ELR (cell line): ENCODE data around the gene MED26.

Experiments
- DNase-seq: peaks from one replicate; pipeline ENCODE4 v3.0.0-alpha.2; 2015; ENCODE audit warnings: low read depth

Gene MED26

DNA sequence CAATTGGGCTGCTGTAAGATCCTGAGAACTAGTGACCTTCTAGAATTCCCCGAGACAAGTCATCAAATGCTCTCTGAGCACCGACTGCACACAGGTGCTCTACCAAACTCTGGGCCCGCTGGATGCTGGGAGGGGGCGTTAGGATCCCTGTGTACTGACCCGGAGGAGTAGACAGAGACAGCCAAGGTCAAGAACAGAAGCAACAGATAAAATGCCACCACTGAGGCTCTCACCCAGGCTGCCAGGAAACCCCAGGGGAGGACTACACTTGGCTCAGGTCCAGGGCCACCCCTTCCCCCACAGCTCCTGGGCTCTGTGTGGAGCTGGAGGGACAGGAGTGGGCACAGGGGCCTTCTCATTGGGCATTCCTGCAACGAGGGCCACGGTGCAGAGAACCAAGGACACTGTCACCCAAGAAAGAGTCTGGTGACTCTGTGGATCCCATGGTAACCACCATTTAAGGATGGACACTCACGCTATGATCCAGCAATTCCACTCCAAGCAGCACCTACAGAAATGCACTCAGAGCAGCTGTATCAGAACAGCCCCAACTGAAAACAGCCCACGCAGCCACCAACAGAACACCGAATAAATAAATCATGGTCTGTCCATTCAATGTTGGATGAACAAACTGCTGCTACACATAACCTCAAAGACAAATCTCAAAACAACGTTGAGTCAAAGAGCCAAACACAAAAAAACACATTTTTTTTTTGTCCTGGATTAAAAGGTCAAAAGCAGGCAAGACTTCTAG is 39.0 kb downstream of the MED26 start:
- no peak for DNase-seq

DNA sequence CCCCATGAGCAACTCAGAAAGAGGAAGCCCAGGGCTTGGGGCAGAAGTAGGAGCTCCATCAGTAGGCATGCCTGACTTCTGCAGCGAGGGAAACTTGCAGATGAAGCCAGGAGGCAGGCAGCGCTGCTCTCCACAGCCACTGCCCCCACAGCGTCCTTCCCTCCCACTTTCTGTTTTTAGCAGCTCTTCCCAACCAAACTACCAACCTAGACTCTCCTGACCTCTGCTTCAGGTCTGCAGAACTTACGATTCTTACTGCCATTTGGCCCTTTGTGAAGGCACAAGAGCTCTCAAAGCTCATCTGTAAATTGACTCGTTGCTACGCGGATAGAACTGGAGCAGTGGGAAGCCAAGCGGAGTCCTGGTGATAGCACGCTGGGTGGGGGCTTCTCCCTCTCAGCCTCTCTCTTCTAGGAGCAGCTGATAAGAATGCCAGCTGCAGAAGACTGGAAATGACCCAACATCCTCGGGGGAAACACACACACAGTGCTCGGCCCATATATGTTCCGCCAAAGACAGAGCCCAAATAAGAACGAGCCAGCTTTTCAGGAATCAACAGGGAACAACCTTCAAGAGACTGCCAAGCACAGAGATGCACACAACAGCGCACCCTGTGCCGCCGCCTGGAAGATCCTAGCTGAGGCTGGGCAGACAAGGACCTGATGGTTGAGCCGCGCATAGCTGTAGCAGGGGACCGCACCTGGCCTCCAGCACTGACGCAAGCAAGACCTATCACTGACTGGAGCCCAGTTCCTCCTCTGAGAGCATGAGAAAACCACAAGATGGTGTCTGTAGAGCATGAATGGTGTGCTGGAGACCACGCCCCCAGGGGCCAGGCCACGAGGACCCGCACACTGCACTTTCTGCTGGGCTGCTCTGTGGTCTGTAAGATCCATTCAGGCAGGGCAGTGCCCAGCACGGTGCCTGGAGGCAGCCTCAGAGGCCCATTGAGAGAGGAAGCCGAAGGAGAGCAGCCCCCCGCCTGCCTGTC is 39.9 kb downstream of the MED26 start:
- no peak for DNase-seq

DNA sequence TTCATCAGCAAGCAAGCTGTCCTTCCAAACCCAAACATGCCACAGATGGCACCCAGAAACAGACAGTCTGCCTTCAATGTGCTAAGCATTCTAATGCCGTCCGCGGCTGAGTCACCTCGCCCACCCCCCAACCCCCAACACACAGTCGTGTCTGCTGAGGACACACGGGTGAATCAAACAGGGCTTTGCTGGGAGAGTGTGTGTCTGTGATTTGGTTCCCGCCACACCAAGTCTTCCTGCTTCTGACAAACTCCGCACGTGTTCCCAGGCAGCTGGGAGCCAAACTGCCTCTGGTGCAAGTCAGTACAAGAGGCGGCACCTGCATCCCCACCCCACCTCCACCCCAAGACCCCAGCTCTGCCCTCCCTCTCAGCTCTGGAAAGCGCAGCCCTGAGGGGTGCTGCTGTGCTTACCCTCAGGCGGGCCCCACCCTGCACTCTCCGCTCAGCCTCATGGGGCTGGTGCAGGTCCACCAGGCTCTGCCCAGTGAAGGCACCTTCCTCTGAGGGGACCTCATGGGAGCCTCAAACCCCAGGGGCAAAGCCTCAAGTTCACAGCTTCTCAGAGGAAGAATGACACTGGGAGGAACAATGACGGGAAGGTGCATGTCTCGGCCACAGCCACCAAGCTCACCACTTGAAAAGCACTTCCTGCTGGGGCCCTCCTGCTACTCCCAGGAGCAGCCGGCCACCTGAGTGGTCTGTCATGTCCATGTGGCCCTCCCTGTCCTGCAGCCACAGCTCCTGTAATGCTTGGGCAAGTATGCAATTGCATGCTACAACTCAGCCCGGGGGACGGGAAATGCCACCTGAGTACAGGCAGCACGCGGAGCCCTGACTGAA is 40.8 kb downstream of the MED26 start:
- peak; percentile 55 for DNase-seq

DNA sequence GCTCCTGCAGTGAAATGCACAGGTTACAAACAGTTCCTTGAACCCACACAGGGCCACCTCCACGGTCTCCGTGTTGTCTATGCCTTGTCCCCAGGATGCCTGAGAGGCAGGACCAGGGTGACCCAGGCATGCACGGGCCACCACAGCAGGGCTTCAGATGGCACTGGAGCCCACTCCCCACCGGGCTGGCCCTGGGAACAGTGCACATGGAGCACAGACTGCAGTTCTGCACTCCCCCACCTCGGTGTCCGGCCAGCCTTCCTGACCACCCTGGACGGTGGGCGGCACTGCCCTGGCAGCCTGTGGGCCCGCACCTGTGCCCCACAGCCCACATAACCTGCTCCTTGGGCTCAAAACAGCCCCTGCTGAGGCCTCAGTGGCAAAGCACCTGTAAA is 41.5 kb downstream of the MED26 start:
- DNase-seq: no peak

DNA sequence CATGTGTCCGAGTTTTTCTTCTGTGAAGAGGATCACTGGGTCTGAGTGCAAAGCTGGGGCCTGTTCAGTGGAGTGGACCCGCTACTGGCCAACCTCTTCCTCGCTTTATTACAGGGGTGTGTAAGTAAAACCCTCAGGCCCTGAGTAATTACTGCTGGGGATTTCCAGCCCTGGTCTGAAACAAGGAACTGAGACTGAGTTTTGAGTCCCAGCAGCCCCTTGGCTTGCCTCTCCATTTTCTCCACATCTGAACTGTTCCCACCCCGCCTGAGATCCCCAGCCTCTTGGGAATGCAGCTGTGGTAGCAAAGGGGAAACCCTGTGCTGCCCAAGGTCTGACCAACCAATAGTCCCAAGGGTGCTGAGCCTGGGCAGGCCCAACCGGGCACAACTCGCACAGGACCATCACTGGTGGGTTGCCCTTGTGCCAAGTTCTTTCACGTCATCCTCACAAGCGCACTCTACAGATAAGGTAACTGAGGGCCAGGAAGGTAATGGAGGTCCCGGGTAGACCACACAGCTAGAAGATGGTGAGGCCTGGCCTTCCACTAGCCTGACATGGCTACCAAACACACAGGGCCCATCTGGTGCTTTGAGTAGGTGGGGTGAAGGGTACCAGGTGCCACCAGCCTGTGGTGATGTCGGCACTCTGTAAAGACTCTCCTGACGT is 42.1 kb downstream of the MED26 start:
- peak; percentile 19 for DNase-seq

DNA sequence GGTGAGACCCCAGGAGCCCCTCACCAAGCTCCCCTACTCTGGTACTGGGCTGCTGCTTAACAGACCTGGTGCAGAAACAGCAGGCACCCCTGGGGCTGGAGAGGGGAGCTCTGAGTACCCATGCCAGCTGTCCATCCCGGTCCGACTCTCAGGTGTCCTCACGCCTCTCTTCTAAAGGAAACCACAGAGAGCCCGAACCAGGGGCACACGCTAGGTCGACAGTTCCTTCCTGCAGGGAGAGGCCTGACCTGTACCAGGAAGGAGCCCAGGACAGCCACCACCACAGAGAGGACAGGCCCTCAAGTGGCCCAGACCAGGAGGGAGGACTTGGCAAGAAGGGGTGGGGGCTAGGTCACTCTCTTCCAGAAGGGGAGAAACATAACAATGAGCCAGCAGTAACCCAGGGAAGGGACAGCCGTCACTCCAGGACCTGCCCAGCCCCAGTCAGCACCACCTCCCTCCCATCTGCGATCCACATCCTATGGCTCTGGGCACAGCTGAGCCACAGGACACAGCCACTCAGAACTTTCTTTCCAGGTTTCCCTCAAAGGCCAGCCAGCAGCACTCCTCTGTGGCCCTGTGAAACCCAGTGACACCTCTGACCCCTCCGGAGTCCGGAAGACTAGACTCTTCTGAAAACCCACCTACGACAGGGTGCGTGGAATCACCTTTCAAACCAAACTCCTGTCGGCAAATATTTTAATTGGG is 42.8 kb downstream of the MED26 start:
- DNase-seq: no peak

DNA sequence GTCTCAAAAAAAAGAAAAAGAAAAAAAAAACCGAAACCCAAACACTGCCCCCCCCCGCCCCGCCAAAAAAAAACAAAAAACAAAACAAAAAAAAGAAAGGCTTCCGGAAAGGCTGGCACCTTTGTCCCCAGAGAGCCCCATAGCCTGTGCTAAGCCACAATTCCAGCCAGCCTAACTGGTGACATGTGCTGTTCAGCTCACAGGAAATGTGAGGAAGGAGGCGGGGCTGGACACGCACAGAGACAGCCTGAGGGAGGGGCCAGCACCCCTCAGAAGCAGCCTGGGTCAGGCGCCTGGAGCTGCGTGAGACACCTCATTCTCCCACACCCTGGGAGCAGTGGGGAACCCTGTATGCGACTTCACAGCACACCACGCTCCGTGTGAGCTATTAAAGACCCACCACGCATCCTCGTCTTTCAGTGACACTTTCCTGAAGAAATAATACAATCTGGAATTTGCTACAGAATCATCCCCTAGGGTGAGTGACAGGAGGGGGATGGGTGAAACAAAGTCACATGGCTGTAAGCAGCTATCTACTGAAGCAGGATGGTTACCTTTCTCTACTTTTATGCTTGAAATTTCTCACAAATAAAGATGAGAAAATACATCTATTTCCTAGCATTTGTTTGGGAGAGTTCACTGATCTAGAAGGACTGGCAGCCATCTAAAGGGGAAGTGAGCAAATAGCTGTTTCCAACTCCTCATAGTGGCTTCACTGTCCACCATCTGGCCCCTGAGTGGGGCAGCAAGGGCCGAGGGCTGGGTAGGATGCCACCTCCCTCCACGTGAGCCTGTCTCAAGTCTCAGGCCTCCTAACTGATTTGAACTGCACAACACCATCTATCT is 43.5 kb downstream of the MED26 start:
- DNase-seq: peak; percentile 90

DNA sequence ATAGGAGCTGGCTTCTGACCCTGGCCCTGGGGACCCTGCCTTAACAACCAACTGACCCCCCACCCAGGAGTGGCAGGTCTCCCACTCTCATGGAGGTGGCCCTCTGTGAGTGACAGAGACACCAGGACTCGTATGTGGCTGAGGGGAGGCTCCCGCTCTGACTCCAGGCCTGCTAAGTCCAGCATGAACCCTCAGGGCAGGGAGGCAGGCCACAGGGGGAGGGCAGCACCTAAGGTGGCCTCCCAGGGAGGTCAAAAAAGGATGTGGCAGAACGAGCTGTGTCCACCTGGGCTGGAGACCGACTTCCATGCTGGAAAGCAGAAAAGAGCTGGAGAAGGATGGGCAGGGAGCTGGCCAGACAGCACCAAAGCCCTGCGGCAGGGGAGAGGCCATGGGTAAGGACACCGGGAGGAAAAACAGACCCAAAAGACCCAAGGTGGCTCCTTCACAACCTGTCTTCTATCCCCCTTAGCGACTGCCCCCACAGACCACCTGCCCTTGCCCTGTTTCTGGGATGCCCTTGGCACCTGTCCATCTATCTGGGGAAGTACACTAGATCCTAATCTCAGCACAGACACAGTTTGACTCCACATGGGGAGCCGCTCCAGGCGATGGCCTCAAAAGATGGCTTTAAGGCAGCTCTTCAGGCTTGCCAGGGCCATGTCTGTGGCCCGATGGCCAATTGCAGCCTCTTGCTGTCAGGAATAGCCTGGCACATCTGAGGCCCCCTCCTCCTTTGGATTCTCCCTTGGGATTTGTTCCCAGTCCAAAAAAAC is 45.3 kb downstream of the MED26 start:
- no peak for DNase-seq

DNA sequence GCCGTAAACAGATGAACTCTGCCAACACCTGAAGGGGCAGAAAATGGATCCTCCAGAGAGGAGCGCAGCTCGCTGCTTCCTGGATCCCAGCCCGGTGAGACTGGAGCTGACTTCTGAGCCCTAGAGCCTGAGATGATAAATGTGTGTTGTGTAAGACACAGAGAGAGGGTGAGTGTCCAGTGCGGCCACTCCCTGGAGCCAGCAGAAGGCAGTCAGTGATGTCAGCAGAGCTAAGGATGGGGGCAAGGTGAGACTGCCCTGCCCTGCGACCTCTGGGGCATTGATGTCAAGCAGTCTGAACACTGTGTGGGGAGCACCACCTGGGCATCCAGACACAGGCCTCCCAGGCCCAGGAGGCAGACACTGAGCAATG is 46.0 kb downstream of the MED26 start:
- DNase-seq: no peak

DNA sequence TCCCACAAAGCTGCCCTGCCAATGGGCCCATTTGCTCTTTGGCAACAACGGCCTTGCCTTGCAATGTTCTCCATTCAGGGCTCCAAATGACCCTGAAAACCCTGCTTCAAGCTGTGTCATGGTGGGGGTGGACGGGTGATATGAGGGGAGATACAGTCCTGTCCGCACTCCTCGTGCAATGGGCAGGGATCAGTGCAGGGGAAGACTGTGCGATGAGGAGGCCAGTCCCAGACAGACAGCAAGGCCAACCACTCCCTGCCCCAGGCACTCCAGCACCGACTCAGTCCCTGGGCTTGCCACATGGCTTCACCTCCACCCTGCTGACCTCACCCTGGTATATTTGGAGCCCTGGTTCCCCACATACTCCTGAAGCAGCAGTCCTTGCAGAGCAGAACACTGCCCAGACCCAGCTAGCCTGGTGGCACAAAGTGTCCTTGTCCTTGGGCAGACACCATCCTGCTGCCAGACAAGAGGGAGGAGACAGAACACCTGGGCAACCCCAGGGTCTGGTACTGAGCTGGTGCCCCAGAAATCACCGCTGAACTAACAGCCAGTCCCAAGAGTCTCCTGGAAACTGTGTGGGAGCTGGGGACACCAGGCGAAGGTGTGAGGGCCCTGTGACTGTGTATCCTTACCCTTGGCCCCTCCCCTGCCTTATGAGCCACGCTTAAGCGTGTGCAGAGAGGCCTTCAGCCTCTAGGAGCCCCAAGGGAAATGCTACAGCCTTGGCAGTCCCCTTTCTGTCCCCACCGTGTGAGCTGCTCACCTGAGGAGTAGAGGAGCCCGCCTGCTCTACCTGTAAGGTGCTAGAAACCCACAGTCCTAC is 46.6 kb downstream of the MED26 start:
- no peak for DNase-seq

DNA sequence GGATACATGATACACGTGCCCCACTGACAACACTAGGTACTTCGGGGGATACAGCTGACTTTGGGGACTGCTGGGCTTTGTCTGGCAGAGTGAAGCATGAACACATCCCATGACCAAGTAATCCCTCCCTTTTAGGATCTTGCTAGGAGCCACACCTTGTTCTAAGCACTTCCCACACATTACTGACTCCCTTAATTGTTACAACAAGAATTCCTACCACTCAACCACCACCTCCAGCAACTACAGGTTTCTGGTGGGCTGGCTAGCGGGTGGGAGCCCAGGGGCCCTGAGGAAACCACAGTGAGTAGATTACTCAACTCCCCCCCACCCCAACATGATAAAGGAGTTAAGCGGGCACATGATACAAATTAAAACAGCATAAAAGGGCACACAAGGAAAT is 48.6 kb downstream of the MED26 start:
- no peak for DNase-seq

DNA sequence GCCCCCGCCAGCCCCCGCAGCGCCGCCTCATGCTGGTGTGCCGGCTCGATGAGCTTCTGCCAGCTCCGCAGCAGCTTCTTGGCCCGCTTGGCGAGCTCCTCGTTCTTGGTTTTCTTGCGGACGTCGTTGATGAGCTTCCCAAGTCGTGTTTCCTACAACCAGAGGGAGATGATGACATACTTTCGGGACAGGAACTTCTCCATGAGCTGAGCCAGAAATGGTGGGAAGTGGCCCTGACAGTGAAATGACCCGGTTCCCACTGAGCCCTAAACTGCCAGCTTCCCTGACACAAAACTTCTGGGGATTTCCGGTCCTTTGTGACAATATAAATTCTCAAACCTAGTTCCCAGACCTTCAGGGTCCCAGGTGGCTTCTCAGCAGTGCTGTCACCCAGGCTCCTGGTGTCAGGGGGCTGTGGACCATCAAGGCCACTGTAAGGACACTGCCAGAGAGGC is 50.4 kb downstream of the MED26 start:
- DNase-seq: no peak

DNA sequence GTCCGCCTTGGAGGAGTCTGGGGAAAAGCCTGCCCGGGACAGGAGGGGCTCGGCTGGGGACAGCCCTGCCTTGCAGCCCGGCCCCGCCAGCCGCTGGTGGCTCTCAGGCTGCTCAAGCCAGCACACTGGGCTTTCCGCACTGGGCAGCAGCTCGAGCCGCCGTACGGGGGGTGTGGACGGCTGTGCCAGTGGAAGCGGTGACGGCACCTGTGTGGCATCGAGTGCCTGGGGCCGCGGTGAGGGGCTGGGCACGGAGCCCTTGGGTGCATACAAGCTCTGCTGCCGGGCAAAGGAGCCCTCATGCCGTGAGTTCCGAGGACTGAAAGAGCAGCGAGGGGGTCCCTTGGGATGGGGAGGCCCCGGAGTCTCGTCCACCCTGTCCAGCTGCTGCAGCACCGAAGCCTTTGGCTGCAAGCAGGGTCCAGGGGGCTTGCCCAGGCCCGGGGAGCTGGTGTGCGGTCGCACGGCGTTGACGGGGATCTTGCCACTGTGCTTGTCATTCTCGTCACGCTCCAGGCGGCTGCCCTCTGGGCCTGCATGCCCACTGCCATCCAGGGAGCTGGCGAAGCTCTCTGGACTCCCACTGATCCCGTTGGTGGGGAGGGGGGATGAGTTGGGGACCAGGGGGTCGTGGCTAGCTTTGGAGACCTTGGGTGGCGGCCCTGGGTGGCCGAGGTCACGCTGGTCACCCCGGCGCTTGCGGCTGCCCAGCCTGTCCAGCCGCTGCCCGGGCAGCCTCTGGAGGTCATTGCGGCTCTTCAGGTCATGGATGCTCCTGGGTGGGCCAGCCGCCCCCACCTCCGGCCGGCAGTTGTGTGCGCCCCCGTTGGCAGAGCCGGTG is 51.1 kb downstream of the MED26 start:
- no peak for DNase-seq

DNA sequence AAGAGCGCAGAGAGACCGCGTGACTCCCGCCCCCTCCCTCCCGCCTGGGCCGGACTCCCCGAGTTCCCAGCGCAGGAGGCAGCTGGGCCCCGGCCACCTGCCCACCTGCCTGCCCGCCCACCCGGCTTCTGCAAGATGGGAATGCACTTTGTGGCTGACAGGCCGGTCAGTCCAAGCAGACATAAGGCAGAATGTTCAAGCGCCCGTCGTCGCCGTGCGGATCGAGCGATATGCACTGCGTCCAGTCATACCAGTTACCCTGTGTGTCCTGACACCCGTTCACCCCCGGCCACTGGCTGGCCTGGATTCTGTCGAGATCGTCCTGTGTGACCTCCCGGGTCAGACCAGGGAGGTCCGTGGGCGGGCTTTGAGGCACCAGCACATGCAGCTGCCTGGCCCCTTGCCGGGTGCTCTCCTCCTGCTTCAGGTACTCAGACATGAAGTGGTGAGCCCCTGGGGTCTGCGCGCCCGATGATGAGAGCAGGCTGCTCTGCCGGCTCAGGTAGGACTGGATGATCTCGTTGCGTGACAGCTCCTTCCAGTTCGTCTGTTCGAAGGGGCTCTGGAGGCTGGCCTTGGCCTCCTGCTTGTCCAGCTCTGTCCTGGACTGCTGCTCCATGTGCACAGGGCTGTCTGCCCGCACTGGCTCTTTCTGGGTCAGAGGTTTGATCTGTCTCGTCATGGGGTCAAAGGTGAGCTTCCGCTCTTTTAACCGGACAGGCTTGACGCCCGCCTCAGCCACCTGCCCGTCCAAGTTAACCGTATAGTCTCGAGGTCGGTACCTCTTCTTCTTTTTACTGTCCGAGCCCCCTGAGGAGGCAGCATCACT is 51.9 kb downstream of the MED26 start:
- DNase-seq: no peak

DNA sequence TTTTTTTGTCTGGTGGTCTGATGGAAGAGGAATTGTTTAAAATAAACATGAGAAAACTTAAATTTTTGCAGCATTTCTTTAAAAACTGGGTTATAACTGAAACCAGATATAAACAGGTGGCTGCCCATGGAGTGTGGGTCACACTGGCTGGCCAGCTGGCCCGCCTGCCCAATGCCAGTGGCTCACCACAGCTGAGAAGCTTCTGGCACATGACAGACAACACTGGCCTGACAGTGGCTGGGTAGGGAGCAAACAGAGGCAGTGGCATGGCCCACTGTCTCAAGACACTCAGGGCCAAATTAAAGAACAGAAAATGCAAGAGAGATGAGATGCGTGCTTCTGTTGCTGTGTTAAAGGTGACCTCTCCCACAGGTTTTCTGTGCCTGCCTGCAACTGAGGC is 52.7 kb downstream of the MED26 start:
- DNase-seq: no peak

DNA sequence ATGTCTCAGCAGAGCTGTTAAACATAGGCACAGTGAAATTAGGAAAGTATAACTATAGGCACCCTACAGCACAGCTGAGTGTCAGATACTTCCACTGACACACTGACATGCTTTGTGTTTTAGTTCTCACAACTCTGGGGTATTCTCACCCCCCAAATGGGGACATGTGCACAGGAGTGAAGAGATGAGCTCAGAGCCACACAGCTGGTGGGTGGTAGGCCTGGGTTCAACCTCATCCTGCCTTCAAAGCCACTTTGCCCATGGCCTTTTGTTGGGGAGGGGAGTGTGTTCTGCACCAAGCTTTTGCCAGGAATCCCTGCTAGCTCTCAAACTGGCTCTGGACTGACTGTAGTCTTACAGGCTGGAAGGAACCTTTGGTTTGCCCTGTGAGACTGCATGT is 54.1 kb downstream of the MED26 start:
- DNase-seq: no peak

DNA sequence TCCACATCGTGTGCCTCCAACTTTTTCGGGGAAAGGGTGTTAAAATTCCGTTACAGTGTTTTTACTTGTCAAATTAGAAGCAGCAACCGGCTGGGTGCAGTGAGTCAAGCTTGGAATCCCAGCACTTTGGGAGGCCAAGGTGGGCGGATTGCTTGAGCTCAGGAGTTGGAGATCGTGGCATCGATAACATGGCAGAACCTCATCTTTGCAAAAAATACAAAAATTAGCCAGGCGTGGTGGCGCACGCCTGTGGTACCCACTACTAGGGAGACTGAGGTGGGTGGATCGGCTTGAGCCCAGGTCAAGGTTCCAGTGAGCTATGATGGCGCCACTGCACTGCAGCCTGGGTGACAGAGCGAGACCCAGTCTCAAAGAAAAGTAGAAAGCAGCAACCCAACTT is 54.7 kb downstream of the MED26 start:
- no peak for DNase-seq
